SK-N-SH (cell line): ENCODE results near the gene CNFN. TPM values are rescaled to one million over a fixed set of nuclear protein-coding genes. Genes with fewer than 3 reads are reported as not detected.

Experiments
- CTCF ChIA-PET: fragments of 300-600, 350-600 bp; formaldehyde crosslinking; extraction: SDS; loops from one replicate; lab custom pipeline; 2021; lab: Yijun Ruan, JAX
- POLR2A ChIA-PET: fragments of 350-600 bp; sonication (Branson Sonifier 250); formaldehyde crosslinking; extraction: SDS; loops from one replicate; lab custom pipeline; 2020; ENCODE audit warnings: antibody characterized with exemption, inconsistent platforms; lab: Yijun Ruan, JAX
- DNase-seq: peaks from one replicate; pipeline ENCODE4 v3.0.0; 2012
- H2AFZ ChIP-seq: fragments of 200-600 bp; sonication (generic); 2 replicates; pipeline ENCODE4 v1.8.1; 2016; ENCODE audit warnings: antibody characterized with exemption, mild to moderate bottlenecking, low read depth
- H3F3A ChIP-seq: fragments of 200-600 bp; sonication (generic); replicated peaks from 2 replicates; pipeline ENCODE3; 2016; ENCODE audit warnings: antibody characterized with exemption, mild to moderate bottlenecking; ENCODE audit not compliant: insufficient read depth
- H3K27ac ChIP-seq, 2 experiments: fragments of 200-500 bp in 1 of 2; fragments of 200-600 bp in 1 of 2; sonication (Bioruptor generic) in 1 of 2; sonication (generic), shearing (Covaris generic) in 1 of 2; 2 replicates each; pipeline versions ENCODE4 v1.5.1 to v1.6.1; 2014 to 2016; ENCODE audit warnings: low read depth in 2 of 2, inconsistent platforms in 1 of 2, low read length in 1 of 2, mild to moderate bottlenecking in 1 of 2, mixed read lengths in 1 of 2
- H3K27me3 ChIP-seq: fragments of 200-600 bp; sonication (generic), shearing (Covaris generic); 2 replicates; pipeline ENCODE4 v1.6.1; 2016; ENCODE audit warnings: mixed run types; ENCODE audit not compliant: insufficient read depth
- H3K36me3 ChIP-seq, 2 experiments: fragments of 200-500 bp in 1 of 2; fragments of 200-600 bp in 1 of 2; sonication (Bioruptor generic) in 1 of 2; sonication (generic) in 1 of 2; replicated peaks in 1 of 2; 2 replicates each; pipeline versions ENCODE3 to v1.5.1; 2014 to 2016; ENCODE audit warnings: low read length in 1 of 2, mild to moderate bottlenecking in 1 of 2; ENCODE audit not compliant: insufficient read depth in 2 of 2, control insufficient read depth in 1 of 2
- H3K4me1 ChIP-seq, 2 experiments: fragments of 200-500 bp in 1 of 2; fragments of 200-600 bp in 1 of 2; sonication (Bioruptor generic) in 1 of 2; sonication (generic), shearing (Covaris generic) in 1 of 2; 2 replicates each; pipeline versions ENCODE4 v1.5.1 to v1.6.1; 2014 to 2016; ENCODE audit warnings: low read depth in 1 of 2, low read length in 1 of 2, mixed run types in 1 of 2; ENCODE audit not compliant: insufficient read depth in 2 of 2, control insufficient read depth in 1 of 2
- H3K4me2 ChIP-seq: fragments of 200-600 bp; sonication (generic), shearing (Covaris generic); 2 replicates; pipeline ENCODE4 v1.6.1; 2017; ENCODE audit warnings: mixed run types
- H3K4me3 ChIP-seq, 2 experiments: fragments of 200-500 bp in 1 of 2; fragments of 200-600 bp in 1 of 2; sonication (Bioruptor generic) in 1 of 2; sonication (generic), shearing (Covaris generic) in 1 of 2; 2 replicates each; pipeline versions ENCODE4 v1.5.1 to v1.8.1; 2014 to 2016; ENCODE audit warnings: low read depth in 2 of 2, inconsistent platforms in 1 of 2, low read length in 1 of 2, mild to moderate bottlenecking in 1 of 2, mixed read lengths in 1 of 2, moderate library complexity in 1 of 2
- H3K79me2 ChIP-seq: fragments of 200-600 bp; sonication (generic); 2 replicates; pipeline ENCODE4 v1.8.1; 2017; ENCODE audit warnings: mild to moderate bottlenecking; ENCODE audit not compliant: insufficient read depth
- H3K9ac ChIP-seq: fragments of 200-600 bp; sonication (generic); 2 replicates; pipeline ENCODE4 v1.6.1; 2017; ENCODE audit warnings: mixed run types
- H3K9me2 ChIP-seq: fragments of 200-600 bp; sonication (generic); 2 replicates; pipeline ENCODE4 v1.6.1; 2017; ENCODE audit warnings: mixed run types
- H3K9me3 ChIP-seq: fragments of 200-600 bp; sonication (generic); 2 replicates; pipeline ENCODE4 v1.6.1; 2017; ENCODE audit warnings: mixed run types, mild to moderate bottlenecking, moderate library complexity
- H4K20me1 ChIP-seq: fragments of 200-600 bp; sonication (generic); 2 replicates; pipeline ENCODE4 v1.6.1; 2017; ENCODE audit warnings: mild to moderate bottlenecking, mixed run types; ENCODE audit not compliant: insufficient read depth
- ELF1 ChIP-seq: IDR thresholded peaks from 2 replicates; pipeline ENCODE4 v1.4.0; 2012
- EP300 ChIP-seq, 2 experiments: IDR thresholded peaks; 2 replicates each; pipeline versions ENCODE4 v1.4.0 to v1.6.1; 2012; ENCODE audit warnings: borderline replicate concordance in 1 of 2, low read depth in 1 of 2, low read length in 1 of 2
- FOSL2 ChIP-seq: IDR thresholded peaks from 2 replicates; pipeline ENCODE4 v1.4.0; 2012; ENCODE audit warnings: low read depth, mild to moderate bottlenecking, moderate library complexity, borderline replicate concordance
- FOXJ3 ChIP-seq: sonication (generic); formaldehyde crosslinking; IDR thresholded peaks from 2 replicates; pipeline ENCODE4 v1.5.1; 2020; ENCODE audit warnings: mild to moderate bottlenecking, missing genetic modification reagents
- GATA2 ChIP-seq: sonication (generic); formaldehyde crosslinking; IDR thresholded peaks from 2 replicates; pipeline ENCODE4 v1.5.0; 2020; ENCODE audit warnings: mild to moderate bottlenecking, missing genetic modification reagents
- IRF3 ChIP-seq: fragments of 150-350 bp; IDR thresholded peaks from 2 replicates; pipeline ENCODE4 v1.6.1; 2016; ENCODE audit warnings: mild to moderate bottlenecking, low read depth, low read length
- NRF1 ChIP-seq: IDR thresholded peaks from 2 replicates; pipeline ENCODE4 v1.6.1; 2012; ENCODE audit warnings: low read depth, mild to moderate bottlenecking, low read length
- POLR2AphosphoS5 ChIP-seq: IDR thresholded peaks from 2 replicates; pipeline ENCODE4 v1.6.1; 2012; ENCODE audit warnings: low read depth, low read length
- REST ChIP-seq: IDR thresholded peaks from 2 replicates; pipeline ENCODE4 v1.6.1; 2012; ENCODE audit warnings: mild to moderate bottlenecking, low read depth, low read length, moderate library complexity
- RXRA ChIP-seq: IDR thresholded peaks from 2 replicates; pipeline ENCODE4 v1.4.0; 2012; ENCODE audit warnings: low read depth, mild to moderate bottlenecking, borderline replicate concordance
- SIN3A ChIP-seq: IDR thresholded peaks from 2 replicates; pipeline ENCODE4 v1.6.1; 2012; ENCODE audit warnings: low read depth, mild to moderate bottlenecking, low read length, moderate library complexity, borderline replicate concordance
- SMC3 ChIP-seq: IDR thresholded peaks from 2 replicates; pipeline ENCODE4 v1.6.1; 2012; ENCODE audit warnings: low read depth, low read length, improper control_type of control experiment
- WGBS: methylation state at CpG from one replicate; pipeline ENCODE4 v1.1.6; 2017; ENCODE audit warnings: low lambda C conversion rate; 5-methylcytosine and 5-hydroxymethylcytosine counted together
- polyA plus RNA-seq, 3 experiments: library from polyadenylated mRNA; depleted of rRNA; stranded (reverse); fragments of >200 nt; gene quantifications; 2 replicates each; pipeline ENCODE4 v1.2.3, GENCODE V29; 2012

The CNFN gene
- polyA plus RNA-seq, 1 of the 3 experiments (the other 2 are of a cell fraction) = 4.5 TPM

GRCh38 chr19:42410371-42410770 lies 20.3 kb upstream of the CNFN start:
- H3K36me3 ChIP-seq = no peaks in the 10 kb centered on the region
- no peak for DNase-seq
- H3K9ac ChIP-seq = no peak overlapping the region
- CTCF ChIA-PET = interaction anchor here (0.9 to 4.4 kb wide), 2 partner anchors 9 to 30 kb away, joined by 3 to 33 read pairs; no protein-coding TSS in a partner anchor
- 92% methylated on average over 28 of the region's 30 CpGs for WGBS
- TF ChIP-seq ELF1 = no peak
- H3K4me3 ChIP-seq = no peak overlapping the region
- no peaks in the 10 kb centered on the region for H4K20me1 ChIP-seq
- H3K27ac ChIP-seq = no peak overlapping the region
- H3K4me2 ChIP-seq = no peak overlapping the region
- H3K9me3 ChIP-seq = no peaks in the 10 kb centered on the region
- no peak overlapping the region for H2AFZ ChIP-seq
- no peaks in the 10 kb centered on the region for H3K27me3 ChIP-seq
- no peaks in the 10 kb centered on the region for H3K9me2 ChIP-seq
- POLR2A ChIA-PET = no interaction called here
- H3K4me1 ChIP-seq = peaks cover 0 to 20% of the 10 kb centered on the region in 2 experiments; a peak in 1 of 4 replicates
- H3K79me2 ChIP-seq = no peaks in the 10 kb centered on the region
- no peaks in the 10 kb centered on the region for H3F3A ChIP-seq

- DNase-seq = peak; percentile 54
- TF ChIP-seq IRF3 = no peak
- TF ChIP-seq SIN3A = no peak
- TF ChIP-seq FOSL2 = no peak
- TF ChIP-seq POLR2AphosphoS5 = no peak
- no peak for TF ChIP-seq EP300 (IDR thresholded peaks at IDR 0.05; ENCODE audit: borderline replicate concordance in 1 of 2, low read depth in 1 of 2, low read length in 1 of 2)
- no peak for TF ChIP-seq GATA2
- no peak for TF ChIP-seq RXRA
- no peak for TF ChIP-seq REST
- no peak for TF ChIP-seq FOXJ3 (CRISPR knock-in tag)
- TF ChIP-seq NRF1 = no peak
- no peak for TF ChIP-seq SMC3
- TF ChIP-seq, all 33 proteins: peak for 0
- no peaks in the 10 kb centered on the region for H4K20me1 ChIP-seq
- no peaks in the 10 kb centered on the region for H3K9me3 ChIP-seq
- peaks cover 0 to 20% of the 10 kb centered on the region in 2 experiments; a peak in 1 of 4 replicates for H3K4me1 ChIP-seq
- ChIA-PET CTCF (interaction anchor here (0.9 to 4.4 kb wide), 2 partner anchors 8 to 31 kb away, joined by 3 to 33 read pairs; no protein-coding TSS in a partner anchor), POLR2A (no interaction called here)
- H3F3A ChIP-seq = no peaks in the 10 kb centered on the region
- H3K4me2 ChIP-seq = no peak overlapping the region
- no peak overlapping the region; a peak in 1 of 4 replicates for H3K27ac ChIP-seq
- no peak overlapping the region for H3K9ac ChIP-seq
- no peak overlapping the region for H2AFZ ChIP-seq
- H3K79me2 ChIP-seq = no peaks in the 10 kb centered on the region
- H3K4me3 ChIP-seq = no peak overlapping the region
- no peaks in the 10 kb centered on the region for H3K9me2 ChIP-seq
- 80% methylated on average over 5 of the region's 6 CpGs for WGBS
- H3K27me3 ChIP-seq = no peaks in the 10 kb centered on the region
- H3K36me3 ChIP-seq = peaks cover 0 to 6% of the 10 kb centered on the region in 2 experiments
Observed at GRCh38 chr19:42409477-42409876, 19.4 kb upstream of the CNFN start.
